DND-41 (cell line): Measurements from ENCODE around the gene CNTLN.

Source experiments
- ATAC-seq: fragments of 200-7000 bp; cut with Tn5 transposase; 3 replicates; pipeline ENCODE4 v1.9.1; 2021; ENCODE audit warnings: low read depth; ENCODE audit not compliant: insufficient read depth
- DNase-seq: peaks from one replicate; pipeline ENCODE4 v3.0.0-alpha.2; 2020
- H2AFZ ChIP-seq: 2 replicates; pipeline ENCODE4 v1.6.0; 2012; ENCODE audit warnings: low read depth, low read length
- H3K27ac ChIP-seq: 2 replicates; pipeline ENCODE4 v1.5.1; 2012; ENCODE audit warnings: low read length, inconsistent platforms
- H3K27me3 ChIP-seq: fragments of 200-600 bp; sonication (generic); 2 replicates; pipeline ENCODE4 v1.6.0; 2012; ENCODE audit warnings: low read length, mild to moderate bottlenecking, inconsistent platforms; ENCODE audit not compliant: insufficient read depth, poor library complexity
- H3K36me3 ChIP-seq: 2 replicates; pipeline ENCODE4 v1.5.1; 2012; ENCODE audit warnings: low read length, inconsistent platforms; ENCODE audit not compliant: insufficient read depth
- H3K4me1 ChIP-seq: 2 replicates; pipeline ENCODE4 v1.5.1; 2012; ENCODE audit warnings: mild to moderate bottlenecking, low read length; ENCODE audit not compliant: insufficient read depth
- H3K4me2 ChIP-seq: 2 replicates; pipeline ENCODE4 v1.6.0; 2012; ENCODE audit warnings: mild to moderate bottlenecking, moderate library complexity, low read length, inconsistent platforms; ENCODE audit not compliant: insufficient read depth
- H3K4me3 ChIP-seq, 2 experiments: fragments of 200-600 bp in 1 of 2; shearing (Covaris generic) in 1 of 2; 2 replicates each; pipeline ENCODE4 v1.5.1; 2012 to 2016; ENCODE audit warnings: inconsistent platforms in 2 of 2, low read length in 2 of 2, mild to moderate bottlenecking in 2 of 2, low read depth in 1 of 2, moderate library complexity in 1 of 2
- H3K79me2 ChIP-seq: 2 replicates; pipeline ENCODE4 v1.6.0; 2012; ENCODE audit warnings: low read length, inconsistent platforms; ENCODE audit not compliant: insufficient read depth
- H3K9ac ChIP-seq: 2 replicates; pipeline ENCODE4 v1.6.0; 2012; ENCODE audit warnings: low read depth, mild to moderate bottlenecking, inconsistent platforms, low read length, moderate library complexity
- H3K9me3 ChIP-seq: 2 replicates; pipeline ENCODE4 v1.5.1; 2012; ENCODE audit warnings: low read length, moderate library complexity, mild to moderate bottlenecking, inconsistent platforms; ENCODE audit not compliant: insufficient read depth, severe bottlenecking
- H4K20me1 ChIP-seq: 2 replicates; pipeline ENCODE4 v1.6.0; 2012; ENCODE audit warnings: low read length; ENCODE audit not compliant: insufficient read depth
- CTCF ChIP-seq: IDR thresholded peaks from 2 replicates; pipeline ENCODE4 v1.5.1; 2012; ENCODE audit warnings: borderline replicate concordance, low read length, moderate library complexity, mild to moderate bottlenecking; ENCODE audit not compliant: poor library complexity, severe bottlenecking; ENCODE audit errors: extremely low read depth
- EZH2 ChIP-seq: IDR thresholded peaks from 3 replicates; pipeline ENCODE4 v1.6.1; 2012; ENCODE audit warnings: borderline replicate concordance, low read depth, mild to moderate bottlenecking, moderate library complexity, low read length, inconsistent platforms; ENCODE audit not compliant: severe bottlenecking

The CNTLN gene

GRCh38 chr9:17216011-17216410 is 81.2 kb downstream of the CNTLN start:
- Histone ChIP-seq H3K9me3 (no peaks in the 10 kb centered on the region), H3K27ac (no peak overlapping the region), H3K79me2 (peaks cover 20% of the 10 kb centered on the region; the same call in 1 of the 2 replicates), H3K4me3 (no peak overlapping the region), H4K20me1 (peaks cover 3% of the 10 kb centered on the region; the same call in 1 of the 2 replicates), H3K4me1 (no peaks in the 10 kb centered on the region), H3K36me3 (no peaks in the 10 kb centered on the region), H3K27me3 (no peaks in the 10 kb centered on the region), H3K4me2 (no peak overlapping the region), H2AFZ (no peak overlapping the region), H3K9ac (no peak overlapping the region)
- TF ChIP-seq CTCF: no peak
- TF ChIP-seq EZH2: no peak
- no peak for DNase-seq
- no peak for ATAC-seq

- no peaks in the 10 kb centered on the region for H3K27me3 ChIP-seq
- H3K9ac ChIP-seq: no peak overlapping the region
- no peaks in the 10 kb centered on the region for H3K36me3 ChIP-seq
- H4K20me1 ChIP-seq: peaks cover 3% of the 10 kb centered on the region; the same call in 1 of the 2 replicates
- DNase-seq (no peak), ATAC-seq (no peak)
- H3K9me3 ChIP-seq: no peaks in the 10 kb centered on the region
- no peak overlapping the region for H3K4me3 ChIP-seq
- H2AFZ ChIP-seq: no peak overlapping the region
- no peak overlapping the region for H3K27ac ChIP-seq
- TF ChIP-seq EZH2: no peak
- TF ChIP-seq CTCF: no peak
- H3K79me2 ChIP-seq: peaks cover 20% of the 10 kb centered on the region; the same call in 1 of the 2 replicates
- no peaks in the 10 kb centered on the region for H3K4me1 ChIP-seq
- H3K4me2 ChIP-seq: no peak overlapping the region
Measured at GRCh38 chr9:17216646-17217045, 81.8 kb downstream of the CNTLN start.

- no peak overlapping the region for H3K4me2 ChIP-seq
- no peak overlapping the region for H2AFZ ChIP-seq
- no peak overlapping the region for H3K27ac ChIP-seq
- peaks cover 20% of the 10 kb centered on the region; the same call in 1 of the 2 replicates for H3K79me2 ChIP-seq
- DNase-seq (no peak), ATAC-seq (no peak)
- no peaks in the 10 kb centered on the region for H3K36me3 ChIP-seq
- TF ChIP-seq EZH2: no peak
- no peak for TF ChIP-seq CTCF
- H3K4me3 ChIP-seq: no peak overlapping the region
- H3K27me3 ChIP-seq: no peaks in the 10 kb centered on the region
- H3K9me3 ChIP-seq: no peaks in the 10 kb centered on the region
- no peaks in the 10 kb centered on the region for H3K4me1 ChIP-seq
- H4K20me1 ChIP-seq: peaks cover 3% of the 10 kb centered on the region; the same call in 1 of the 2 replicates
- no peak overlapping the region for H3K9ac ChIP-seq
Measured at GRCh38 chr9:17217272-17217671, 82.4 kb downstream of the CNTLN start.

GRCh38 chr9:17219261-17219660 is 84.4 kb downstream of the CNTLN start:
- H3K9me3 ChIP-seq: no peaks in the 10 kb centered on the region
- no peak for DNase-seq
- H3K27ac ChIP-seq: no peak overlapping the region
- H3K27me3 ChIP-seq: no peaks in the 10 kb centered on the region
- H3K79me2 ChIP-seq: peaks cover 26% of the 10 kb centered on the region; the same call in 1 of the 2 replicates
- TF ChIP-seq CTCF (no peak), EZH2 (no peak)
- ATAC-seq: no peak
- no peak overlapping the region for H3K9ac ChIP-seq
- H2AFZ ChIP-seq: no peak overlapping the region
- H3K4me1 ChIP-seq: no peaks in the 10 kb centered on the region
- no peaks in the 10 kb centered on the region for H3K36me3 ChIP-seq
- peaks cover 3% of the 10 kb centered on the region; the same call in 1 of the 2 replicates for H4K20me1 ChIP-seq
- H3K4me2 ChIP-seq: no peak overlapping the region
- no peak overlapping the region for H3K4me3 ChIP-seq
